Lung (tissue), 12 donors: ENCODE data around the gene GRPEL1. TPM values are rescaled to one million over a fixed set of nuclear protein-coding genes. Genes with fewer than 3 reads are reported as not detected.

Experiments
- ATAC-seq: fragments of 200-7000 bp; cut with Tn5 transposase; one replicate; pipeline ENCODE4 v1.9.1; 2020; ENCODE audit warnings: moderate number of reproducible peaks; ENCODE audit not compliant: insufficient read depth, low FRiP score
- DNase-seq, 3 donors: peaks; one replicate each; pipeline ENCODE4 v3.0.0-alpha.2; 2013 to 2017
- H3K27ac ChIP-seq, 2 donors: one replicate each; pipeline ENCODE4 v1.5.1; 2013; ENCODE audit warnings: mild to moderate bottlenecking in 2 of 2, moderate library complexity in 2 of 2, control low read depth in 1 of 2, inconsistent platforms in 1 of 2, low read depth in 1 of 2, low read length in 1 of 2
- H3K27me3 ChIP-seq, 3 donors: one replicate each; pipeline ENCODE4 v1.5.1; 2013; ENCODE audit warnings: low read length in 2 of 3; ENCODE audit not compliant: control insufficient read depth in 3 of 3, insufficient read depth in 3 of 3
- H3K36me3 ChIP-seq, 4 donors: one replicate each; pipeline ENCODE4 v1.5.1; 2013; ENCODE audit warnings: low read length in 4 of 4, mild to moderate bottlenecking in 1 of 4, moderate library complexity in 1 of 4; ENCODE audit not compliant: control insufficient read depth in 4 of 4, insufficient read depth in 4 of 4
- H3K4me1 ChIP-seq, 5 donors: one replicate each; pipeline ENCODE4 v1.5.1; 2013; ENCODE audit warnings: low read length in 5 of 5, mild to moderate bottlenecking in 2 of 5, moderate library complexity in 1 of 5; ENCODE audit not compliant: control insufficient read depth in 5 of 5, insufficient read depth in 5 of 5
- H3K4me3 ChIP-seq: one replicate; pipeline ENCODE4 v1.5.1; 2013; ENCODE audit warnings: mild to moderate bottlenecking, control low read depth, moderate library complexity
- H3K9ac ChIP-seq, 2 donors: one replicate each; pipeline ENCODE4 v1.5.1; 2013; ENCODE audit warnings: low read length in 2 of 2, control low read depth in 1 of 2; ENCODE audit not compliant: insufficient read depth in 1 of 2
- H3K9me3 ChIP-seq, 4 donors: one replicate each; pipeline ENCODE4 v1.5.1; 2013; ENCODE audit warnings: low read length in 3 of 4, mild to moderate bottlenecking in 1 of 4, moderate library complexity in 1 of 4; ENCODE audit not compliant: control insufficient read depth in 4 of 4, insufficient read depth in 3 of 4
- WGBS, 2 donors: extraction: QIAGEN DNeasy Blood & Tissue Kit; methylation state at CpG; one replicate each; pipeline ENCODE4 v1.1.7; 2013; 5-methylcytosine and 5-hydroxymethylcytosine counted together
- polyA plus RNA-seq, 2 donors: library from polyadenylated mRNA; stranded (reverse); fragments of 200-250 nt; gene quantifications; one replicate each; pipeline ENCODE4 v1.2.1, GENCODE V29; 2013
- total RNA-seq, 2 donors: library from RNA; depleted of rRNA in 1 of 2; stranded (reverse); fragments of >200 nt in 1 of 2; gene quantifications; one replicate each; pipeline ENCODE4 v1.2.1, GENCODE V29; 2014 to 2021
- TF ChIP-seq, protein P1 (sequence below): IDR thresholded peaks from 2 replicates; pipeline ENCODE4 v1.5.1; 2012; ENCODE audit warnings: mild to moderate bottlenecking; ENCODE audit errors: control extremely low read depth, extremely low read depth
- donor health status: control.
- donor health status: control.
- donor health status: Bipolar disorder and iron deficiency.
- donor health status: healthy.
- donor health status: DM: yes; HTN: yes; CAD: no.

The GRPEL1 gene
- total and polyA plus RNA-seq, 4 donors, result 13.9 to 39.1 (median 29.3) TPM

DNA sequence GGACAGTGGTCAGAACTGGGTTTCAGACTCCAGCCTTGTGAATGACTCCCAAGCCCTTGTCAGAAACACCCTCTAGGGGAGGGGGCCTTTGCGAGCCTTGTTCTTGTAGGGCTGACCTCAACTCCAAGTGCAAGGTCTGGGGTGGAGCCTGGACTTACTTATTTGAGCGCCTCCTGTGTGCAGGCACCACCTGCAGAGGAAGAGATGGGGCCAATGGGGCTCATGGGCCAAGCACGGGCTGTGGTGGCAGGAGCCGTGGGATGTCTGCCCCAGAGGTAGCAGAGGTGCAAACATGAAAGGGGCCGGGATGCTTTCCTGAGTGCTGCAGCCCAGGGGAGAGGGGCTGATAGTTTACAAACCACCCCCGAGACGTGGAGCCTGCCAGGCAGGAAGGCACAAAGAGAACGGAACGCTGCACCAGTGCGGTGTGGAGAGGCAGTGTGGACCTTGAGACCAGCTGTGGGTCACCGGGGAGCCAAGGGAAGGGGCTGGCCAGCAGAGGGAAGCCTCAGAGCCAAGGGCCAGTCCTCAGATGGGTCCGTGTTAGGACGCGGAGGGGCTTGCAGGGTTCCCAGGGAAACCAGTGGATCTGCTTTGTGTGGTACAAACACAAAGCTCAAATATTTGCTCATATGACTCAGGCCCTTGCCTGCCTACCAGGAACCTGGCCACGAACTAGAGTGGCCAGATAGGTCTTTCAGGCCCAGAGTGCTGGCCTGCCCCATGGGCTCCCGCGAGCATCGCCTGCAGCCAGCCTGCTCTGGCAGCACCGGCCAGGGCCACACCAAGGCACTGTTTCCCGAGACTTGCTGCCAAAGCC, 33.4 kb downstream of the GRPEL1 start:
- H3K27ac ChIP-seq, result peak overlapping the region in 1 of 2 donors; percentile 27
- peak; percentile 29 to 44 (median 40) for DNase-seq

DNA sequence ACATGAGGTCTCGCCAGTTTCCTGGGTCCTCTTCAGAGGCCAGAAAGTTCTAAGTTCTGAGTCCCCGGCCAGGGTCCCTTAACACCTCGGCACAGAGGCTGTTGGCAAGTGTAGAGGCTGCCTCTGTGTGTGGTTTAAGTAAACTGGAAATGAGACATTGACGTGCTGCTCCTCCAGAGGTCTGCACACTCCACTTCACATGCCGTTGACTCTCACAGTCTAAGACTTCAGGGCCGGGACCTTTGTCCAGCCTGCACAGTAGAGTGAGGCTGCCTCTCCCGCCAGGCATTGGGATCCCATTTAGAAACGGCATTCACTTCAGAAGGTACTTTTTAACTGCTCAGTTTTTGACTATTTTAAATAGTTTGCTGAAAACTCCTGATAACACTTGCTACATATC, 35.3 kb downstream of the GRPEL1 start:
- TF ChIP-seq, protein P1, sequence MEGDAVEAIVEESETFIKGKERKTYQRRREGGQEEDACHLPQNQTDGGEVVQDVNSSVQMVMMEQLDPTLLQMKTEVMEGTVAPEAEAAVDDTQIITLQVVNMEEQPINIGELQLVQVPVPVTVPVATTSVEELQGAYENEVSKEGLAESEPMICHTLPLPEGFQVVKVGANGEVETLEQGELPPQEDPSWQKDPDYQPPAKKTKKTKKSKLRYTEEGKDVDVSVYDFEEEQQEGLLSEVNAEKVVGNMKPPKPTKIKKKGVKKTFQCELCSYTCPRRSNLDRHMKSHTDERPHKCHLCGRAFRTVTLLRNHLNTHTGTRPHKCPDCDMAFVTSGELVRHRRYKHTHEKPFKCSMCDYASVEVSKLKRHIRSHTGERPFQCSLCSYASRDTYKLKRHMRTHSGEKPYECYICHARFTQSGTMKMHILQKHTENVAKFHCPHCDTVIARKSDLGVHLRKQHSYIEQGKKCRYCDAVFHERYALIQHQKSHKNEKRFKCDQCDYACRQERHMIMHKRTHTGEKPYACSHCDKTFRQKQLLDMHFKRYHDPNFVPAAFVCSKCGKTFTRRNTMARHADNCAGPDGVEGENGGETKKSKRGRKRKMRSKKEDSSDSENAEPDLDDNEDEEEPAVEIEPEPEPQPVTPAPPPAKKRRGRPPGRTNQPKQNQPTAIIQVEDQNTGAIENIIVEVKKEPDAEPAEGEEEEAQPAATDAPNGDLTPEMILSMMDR, result no peak
- WGBS, 2 donors, result 71 to 88% methylated on average over 8 of the region's 8 CpGs
- Histone ChIP-seq H3K27ac (no peak overlapping the region), H3K4me1 (no peaks in the 10 kb centered on the region), H3K9me3 (no peaks in the 10 kb centered on the region), H3K27me3 (no peaks in the 10 kb centered on the region), H3K9ac (no peak overlapping the region), H3K36me3 (peaks cover 3 to 24% (median 17%) of the 10 kb centered on the region in 4 donors), H3K4me3 (no peak overlapping the region)
- no peak for ATAC-seq
- no peak for DNase-seq

More for the DNA sequence above, 33.4 kb downstream of the GRPEL1 start:
- 56 to 78% methylated on average over 20 of the region's 20 CpGs for WGBS, 2 donors
- H3K9ac ChIP-seq, result no peak overlapping the region
- H3K4me3 ChIP-seq, result no peak overlapping the region
- H3K27me3 ChIP-seq, result no peaks in the 10 kb centered on the region
- H3K4me1 ChIP-seq, result no peaks in the 10 kb centered on the region
- peak; percentile 85 for ATAC-seq
- TF ChIP-seq, protein P1, result no peak
- peaks cover 3 to 23% (median 15%) of the 10 kb centered on the region in 4 donors for H3K36me3 ChIP-seq
- no peaks in the 10 kb centered on the region for H3K9me3 ChIP-seq

DNA sequence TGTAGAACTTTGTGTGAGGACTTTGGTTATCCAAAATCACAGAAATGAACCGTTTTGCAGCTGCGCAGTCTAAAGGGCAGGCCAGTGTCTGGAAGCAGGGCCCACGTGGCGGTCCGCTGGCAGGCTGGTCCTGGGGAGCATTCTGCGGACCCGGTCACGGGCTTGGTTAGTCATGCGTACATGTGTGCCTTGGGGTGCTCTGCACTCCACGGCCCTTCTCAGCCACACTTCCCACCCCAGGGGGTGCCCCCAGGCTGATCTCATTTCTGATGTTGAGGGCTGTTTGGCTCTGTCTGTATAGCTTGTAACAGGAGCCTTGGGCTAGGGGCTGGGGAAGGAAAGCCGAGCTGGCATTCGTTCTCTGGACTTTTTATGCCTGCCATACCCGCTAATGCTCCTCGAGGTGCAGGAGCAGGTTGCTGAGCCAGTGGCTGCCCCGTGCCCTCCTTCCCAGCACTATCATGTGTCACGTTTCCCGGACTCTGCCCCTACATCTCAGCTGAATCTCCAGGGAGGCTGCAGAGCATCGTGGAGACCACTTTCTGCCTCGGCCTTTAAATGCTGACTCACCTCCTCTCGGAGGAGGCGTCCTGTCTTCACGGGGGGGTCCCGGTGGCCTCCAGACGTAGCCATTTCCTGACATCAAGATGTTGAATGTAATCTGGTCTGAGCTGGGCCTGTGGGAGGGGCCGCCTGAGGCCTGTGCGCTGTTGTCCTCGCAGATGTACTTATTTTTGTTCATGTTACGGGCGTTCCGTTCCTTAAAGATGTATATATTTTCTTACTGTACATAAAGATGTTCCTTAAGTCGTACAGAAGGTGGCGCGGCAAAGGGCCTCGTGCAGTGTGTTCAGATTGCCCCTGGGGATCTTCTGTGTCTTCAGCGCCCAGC, 36.1 kb downstream of the GRPEL1 start:
- Histone ChIP-seq H3K9ac (no peak overlapping the region), H3K4me3 (no peak overlapping the region), H3K9me3 (no peaks in the 10 kb centered on the region), H3K36me3 (peaks cover 3 to 27% (median 21%) of the 10 kb centered on the region in 4 donors), H3K27ac (no peak overlapping the region), H3K4me1 (no peaks in the 10 kb centered on the region), H3K27me3 (no peaks in the 10 kb centered on the region)
- ATAC-seq, result no peak
- 69 to 82% methylated on average over 34 to 35 of the region's 35 CpGs for WGBS, 2 donors
- TF ChIP-seq, protein P1, result no peak
- DNase-seq, result no peak
